Measurements from ENCODE around the gene PTMS. TPM values are rescaled to one million over a fixed set of nuclear protein-coding genes. Genes with fewer than 3 reads are reported as not detected.
A peak's percentile ranks its signal among the peaks of the same experiment; 100 is the strongest.

The PTMS gene
- total RNA-seq, 1 experiment from 2014 or later = 633 TPM

DNA sequence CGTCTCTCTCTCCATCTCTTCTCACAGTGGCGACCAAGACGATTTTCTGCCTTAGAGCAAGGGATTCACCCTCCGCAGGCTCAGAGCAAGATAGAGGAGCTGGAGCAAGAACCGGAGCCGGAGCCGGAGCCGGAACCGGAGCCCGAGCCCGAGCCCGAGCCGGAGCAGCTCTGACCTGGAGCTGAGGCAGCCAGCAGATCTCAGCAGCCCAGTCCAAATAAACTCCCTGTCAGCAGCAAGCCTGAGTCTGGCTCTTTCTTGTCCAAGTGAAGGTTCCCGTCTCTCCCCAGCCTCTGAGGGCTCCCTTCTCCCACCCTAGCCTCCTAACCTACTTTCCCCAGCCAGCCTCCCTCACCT is 12.0 kb downstream of the PTMS start:
- peak overlapping the region; percentile 64; the same call in 1 of the 2 replicates for H2AFZ ChIP-seq
- H3K27me3 ChIP-seq (ENCODE audit: insufficient read depth, low read depth) = no peaks in the 10 kb centered on the region
- DNase-seq = no peak
- H3K9me2 ChIP-seq (ENCODE audit: insufficient read depth) = no peaks in the 10 kb centered on the region
- no peaks in the 10 kb centered on the region for H3K36me3 ChIP-seq (ENCODE audit: low read depth)
- intact Hi-C loops (cut with micrococcal nuclease; ENCODE audit: unreplicated experiment) = loop anchor here (2.0 kb wide), 1 partner anchor 161 kb away; no protein-coding TSS in a partner anchor
- H3K4me1 ChIP-seq (replicated peaks; ENCODE audit: insufficient read depth) = no peaks in the 10 kb centered on the region
- TF ChIP-seq, protein P1, sequence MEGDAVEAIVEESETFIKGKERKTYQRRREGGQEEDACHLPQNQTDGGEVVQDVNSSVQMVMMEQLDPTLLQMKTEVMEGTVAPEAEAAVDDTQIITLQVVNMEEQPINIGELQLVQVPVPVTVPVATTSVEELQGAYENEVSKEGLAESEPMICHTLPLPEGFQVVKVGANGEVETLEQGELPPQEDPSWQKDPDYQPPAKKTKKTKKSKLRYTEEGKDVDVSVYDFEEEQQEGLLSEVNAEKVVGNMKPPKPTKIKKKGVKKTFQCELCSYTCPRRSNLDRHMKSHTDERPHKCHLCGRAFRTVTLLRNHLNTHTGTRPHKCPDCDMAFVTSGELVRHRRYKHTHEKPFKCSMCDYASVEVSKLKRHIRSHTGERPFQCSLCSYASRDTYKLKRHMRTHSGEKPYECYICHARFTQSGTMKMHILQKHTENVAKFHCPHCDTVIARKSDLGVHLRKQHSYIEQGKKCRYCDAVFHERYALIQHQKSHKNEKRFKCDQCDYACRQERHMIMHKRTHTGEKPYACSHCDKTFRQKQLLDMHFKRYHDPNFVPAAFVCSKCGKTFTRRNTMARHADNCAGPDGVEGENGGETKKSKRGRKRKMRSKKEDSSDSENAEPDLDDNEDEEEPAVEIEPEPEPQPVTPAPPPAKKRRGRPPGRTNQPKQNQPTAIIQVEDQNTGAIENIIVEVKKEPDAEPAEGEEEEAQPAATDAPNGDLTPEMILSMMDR (conservative IDR thresholded peaks at IDR 0.05) = no peak
- TF ChIP-seq EZH2 (IDR thresholded peaks at IDR 0.05; ENCODE audit: low read depth) = no peak
- 0 out of 2 replicates have a peak overlapping the region, but pooled peaks have one; percentile 47 for H3K4me3 ChIP-seq
- no peak overlapping the region for H3K27ac ChIP-seq
- no peaks in the 10 kb centered on the region for H4K20me1 ChIP-seq (ENCODE audit: insufficient read depth)
- H3K79me2 ChIP-seq (ENCODE audit: low read depth) = no peaks in the 10 kb centered on the region
- ChIA-PET CTCF (interaction anchor here (0.5 to 2.1 kb wide), 3 partner anchors 25 to 139 kb away, joined by 3 to 10 read pairs (median 5); partner anchors contain the start of gene MLF2), POLR2A (ENCODE audit: unreplicated experiment) (interaction anchor here (0.6 kb wide), 1 partner anchor 401 kb away, joined by 7 read pairs; no protein-coding TSS in a partner anchor)
- H3K9me3 ChIP-seq (ENCODE audit: insufficient read depth, low read depth) = no peaks in the 10 kb centered on the region
- H3K4me2 ChIP-seq = peak overlapping the region; percentile 80
- H3F3A ChIP-seq (ENCODE audit: insufficient read depth, low read depth) = peaks cover 7% of the 10 kb centered on the region; the same call in 1 of the 2 replicates
- no TSS peak for BruUV-seq (replicated peaks)

DNA sequence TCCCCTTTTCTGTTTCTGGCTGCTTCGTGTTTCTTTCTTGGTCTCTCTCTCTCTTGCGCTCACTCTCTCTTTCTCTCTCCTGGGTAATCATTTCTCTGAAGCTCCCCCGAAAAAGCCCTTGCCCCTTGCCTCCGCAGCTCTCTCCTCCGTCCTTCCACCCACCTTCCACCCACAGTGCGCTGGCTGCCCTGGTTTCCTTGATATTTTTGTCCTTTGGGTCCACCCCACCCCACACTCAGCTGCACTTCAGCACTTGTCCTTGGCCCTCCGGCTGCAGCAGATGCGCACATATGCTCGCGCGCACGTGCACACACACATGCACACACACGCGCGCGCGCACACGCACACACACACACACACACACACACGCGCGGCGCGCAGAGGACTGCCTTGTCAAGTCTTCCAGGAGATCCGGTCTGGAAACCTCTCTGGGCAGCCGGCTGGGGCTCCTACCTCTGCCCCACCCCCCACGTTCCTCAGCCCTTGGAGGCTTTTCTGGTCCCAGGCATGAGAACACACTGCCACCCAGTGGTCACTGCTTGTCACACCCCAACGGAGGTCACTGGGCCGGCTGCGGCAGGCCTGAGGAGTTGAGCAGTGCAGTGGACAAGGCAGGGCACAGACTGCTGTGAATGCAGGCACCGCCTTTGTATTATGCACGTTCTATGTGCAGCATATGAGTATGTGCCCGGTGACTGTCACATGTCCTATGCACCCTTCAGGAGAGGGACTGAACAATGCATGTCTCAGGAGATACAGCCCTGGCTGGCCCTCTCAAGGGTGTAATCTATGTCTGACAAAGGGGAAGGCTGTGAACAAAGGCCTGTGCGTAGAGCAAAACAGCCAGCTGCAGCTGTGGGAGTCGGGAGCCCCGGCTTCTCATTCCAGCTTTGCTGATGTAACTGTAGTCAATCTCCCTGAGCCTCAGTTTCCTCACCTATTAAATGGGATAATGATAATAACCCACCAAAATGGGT is 12.7 kb downstream of the PTMS start:
- peak overlapping the region; percentile 47; the same call in 1 of the 2 replicates for H3K4me3 ChIP-seq
- no peaks in the 10 kb centered on the region for H3K79me2 ChIP-seq (ENCODE audit: low read depth)
- ChIA-PET POLR2A (ENCODE audit: unreplicated experiment) (interaction anchor here (0.6 kb wide), 1 partner anchor 401 kb away, joined by 7 read pairs; no protein-coding TSS in a partner anchor), CTCF (interaction anchor here (0.5 to 2.1 kb wide), 3 partner anchors 26 to 139 kb away, joined by 3 to 10 read pairs (median 5); partner anchors contain the start of gene MLF2)
- no peaks in the 10 kb centered on the region for H3K9me3 ChIP-seq (ENCODE audit: insufficient read depth, low read depth)
- DNase-seq = peak; percentile 86 to 98
- H3F3A ChIP-seq (ENCODE audit: insufficient read depth, low read depth) = peaks cover 7% of the 10 kb centered on the region; the same call in 1 of the 2 replicates
- intact Hi-C loops (cut with micrococcal nuclease; ENCODE audit: unreplicated experiment) = loop anchor here (1.0 to 2.0 kb wide), 6 partner anchors 26 to 356 kb away; partner anchors contain the start of gene MLF2
- H3K27me3 ChIP-seq (ENCODE audit: insufficient read depth, low read depth) = no peaks in the 10 kb centered on the region
- no peaks in the 10 kb centered on the region for H3K4me1 ChIP-seq (replicated peaks; ENCODE audit: insufficient read depth)
- H2AFZ ChIP-seq = peak overlapping the region; percentile 64
- no peaks in the 10 kb centered on the region for H4K20me1 ChIP-seq (ENCODE audit: insufficient read depth)
- no peaks in the 10 kb centered on the region for H3K36me3 ChIP-seq (ENCODE audit: low read depth)
- H3K4me2 ChIP-seq = peak overlapping the region; percentile 80
- no TSS peak for BruUV-seq (replicated peaks)
- H3K27ac ChIP-seq = no peak overlapping the region
- no peaks in the 10 kb centered on the region for H3K9me2 ChIP-seq (ENCODE audit: insufficient read depth)
- TF ChIP-seq EZH2 (IDR thresholded peaks at IDR 0.05; ENCODE audit: low read depth) = no peak
- TF ChIP-seq, protein P1 (conservative IDR thresholded peaks at IDR 0.05) = peak; percentile 98

DNA sequence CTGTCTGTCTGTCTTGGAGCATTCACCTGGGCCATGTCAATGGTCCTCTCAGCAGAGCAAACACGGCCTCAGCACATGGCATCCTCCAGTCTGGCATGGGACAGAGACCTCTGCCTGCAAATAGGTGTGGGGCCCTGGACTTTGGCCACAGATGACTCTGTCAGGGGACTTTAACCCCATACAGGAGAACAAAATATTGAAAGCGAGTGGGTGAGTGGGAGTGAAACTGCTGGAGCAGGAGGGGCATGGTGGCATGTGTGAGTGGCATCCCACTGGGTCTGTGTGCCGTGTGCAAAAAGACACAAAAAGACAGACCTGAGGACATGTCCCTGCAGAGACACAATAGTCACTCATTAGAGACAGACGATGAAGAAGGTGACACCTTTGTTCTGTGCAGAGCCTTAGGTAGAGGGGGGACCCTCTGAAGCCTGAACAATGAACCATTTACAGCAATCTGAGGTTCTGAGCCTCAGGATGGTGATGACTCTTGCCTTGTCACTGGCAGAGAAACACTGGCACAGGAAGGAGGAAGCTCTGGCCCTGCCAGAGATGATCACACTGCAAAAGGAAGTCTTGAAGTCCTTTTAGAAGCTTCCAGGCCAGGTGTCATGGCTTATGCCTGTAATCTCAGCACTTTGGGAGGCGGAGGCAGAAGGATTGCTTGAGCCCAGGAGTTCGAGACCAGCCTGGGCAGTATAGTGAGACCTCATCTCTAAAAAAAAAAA is 13.7 kb downstream of the PTMS start:
- Histone ChIP-seq H3F3A (ENCODE audit: insufficient read depth, low read depth) (peaks cover 7% of the 10 kb centered on the region; the same call in 1 of the 2 replicates), H3K4me3 (no peak overlapping the region), H3K79me2 (ENCODE audit: low read depth) (no peaks in the 10 kb centered on the region), H3K27ac (no peak overlapping the region), H3K36me3 (ENCODE audit: low read depth) (no peaks in the 10 kb centered on the region), H3K9me3 (ENCODE audit: insufficient read depth, low read depth) (no peaks in the 10 kb centered on the region), H2AFZ (no peak overlapping the region), H3K27me3 (ENCODE audit: insufficient read depth, low read depth) (no peaks in the 10 kb centered on the region), H3K4me1 (replicated peaks; ENCODE audit: insufficient read depth) (no peaks in the 10 kb centered on the region), H4K20me1 (ENCODE audit: insufficient read depth) (no peaks in the 10 kb centered on the region), H3K4me2 (no peak overlapping the region), H3K9me2 (ENCODE audit: insufficient read depth) (no peaks in the 10 kb centered on the region)
- no peak for TF ChIP-seq EZH2 (IDR thresholded peaks at IDR 0.05; ENCODE audit: low read depth)
- TF ChIP-seq, protein P1 (conservative IDR thresholded peaks at IDR 0.05) = no peak
- intact Hi-C loops (cut with micrococcal nuclease; ENCODE audit: unreplicated experiment) = loop anchor here (1.0 to 2.0 kb wide), 6 partner anchors 27 to 357 kb away; partner anchors contain the start of gene MLF2
- DNase-seq = no peak
- ChIA-PET CTCF (interaction anchor here (0.5 to 1.1 kb wide), 4 partner anchors 27 to 86 kb away, joined by 3 to 6 read pairs (median 4); partner anchors contain the start of gene MLF2), POLR2A (ENCODE audit: unreplicated experiment) (no interaction called here)
- TSS peak; percentile 3 for BruUV-seq (replicated peaks)

Data from PC-9 (cell line).